DOHH2 (cell line): ENCODE results near the gene NEK8.

Source experiments
- EZH2phosphoT487 ChIP-seq: fragments of 200-600 bp; sonication (generic); IDR thresholded peaks from 2 replicates; pipeline ENCODE4 v1.6.1; 2017; ENCODE audit warnings: borderline replicate concordance, mild to moderate bottlenecking, antibody characterized with exemption, low read length, moderate library complexity, mixed read lengths
- TF ChIP-seq, protein P1 (sequence below): fragments of 200-600 bp; sonication (generic); IDR thresholded peaks from one replicate; pipeline ENCODE4 v1.5.1; 2014; ENCODE audit warnings: antibody characterized with exemption, mild to moderate bottlenecking, low read depth, low read length; ENCODE audit not compliant: poor library complexity, severe bottlenecking

DNA sequence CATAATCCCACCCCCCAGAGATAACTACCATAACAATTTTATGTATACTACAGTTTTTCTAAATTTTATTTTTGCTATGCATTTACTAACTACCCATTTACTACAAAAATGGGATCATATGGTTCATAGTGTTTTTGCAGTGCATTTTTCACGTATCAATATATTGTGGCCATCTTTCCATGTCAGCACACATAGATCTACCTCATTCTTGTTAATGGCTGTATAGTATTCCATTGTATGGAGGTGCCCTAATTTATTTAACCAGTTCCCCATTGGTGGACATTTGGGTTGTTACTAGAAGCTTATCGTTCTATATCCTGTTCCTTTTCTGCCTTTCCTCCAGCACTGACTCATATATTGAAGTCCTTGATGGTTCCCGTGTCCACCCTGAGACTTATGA lies 39.6 kb upstream of the NEK8 start:
- TF ChIP-seq, protein P1, sequence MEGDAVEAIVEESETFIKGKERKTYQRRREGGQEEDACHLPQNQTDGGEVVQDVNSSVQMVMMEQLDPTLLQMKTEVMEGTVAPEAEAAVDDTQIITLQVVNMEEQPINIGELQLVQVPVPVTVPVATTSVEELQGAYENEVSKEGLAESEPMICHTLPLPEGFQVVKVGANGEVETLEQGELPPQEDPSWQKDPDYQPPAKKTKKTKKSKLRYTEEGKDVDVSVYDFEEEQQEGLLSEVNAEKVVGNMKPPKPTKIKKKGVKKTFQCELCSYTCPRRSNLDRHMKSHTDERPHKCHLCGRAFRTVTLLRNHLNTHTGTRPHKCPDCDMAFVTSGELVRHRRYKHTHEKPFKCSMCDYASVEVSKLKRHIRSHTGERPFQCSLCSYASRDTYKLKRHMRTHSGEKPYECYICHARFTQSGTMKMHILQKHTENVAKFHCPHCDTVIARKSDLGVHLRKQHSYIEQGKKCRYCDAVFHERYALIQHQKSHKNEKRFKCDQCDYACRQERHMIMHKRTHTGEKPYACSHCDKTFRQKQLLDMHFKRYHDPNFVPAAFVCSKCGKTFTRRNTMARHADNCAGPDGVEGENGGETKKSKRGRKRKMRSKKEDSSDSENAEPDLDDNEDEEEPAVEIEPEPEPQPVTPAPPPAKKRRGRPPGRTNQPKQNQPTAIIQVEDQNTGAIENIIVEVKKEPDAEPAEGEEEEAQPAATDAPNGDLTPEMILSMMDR: no peak
- no peak for TF ChIP-seq EZH2phosphoT487
